MCF 10A (cell line): ENCODE measurements around the gene AKR7A2. TPM values are rescaled to one million over a fixed set of nuclear protein-coding genes. Genes with fewer than 3 reads are reported as not detected.

Experiments used
- BruUV-seq: library from RNA; stranded (reverse); fragments of 400-500 nt; replicated peaks from 2 replicates; lab custom pipeline; 2021; lab: Mats Ljungman, UMichigan
- CTCF ChIA-PET: fragments of 300-600 bp; sonication (Branson Sonifier 250); formaldehyde crosslinking; extraction: SDS; loops from one replicate; lab custom pipeline; 2021; ENCODE audit warnings: antibody characterized with exemption, inconsistent platforms; lab: Yijun Ruan, JAX
- POLR2A ChIA-PET: fragments of 300-600, 350-650 bp; sonication (Branson Sonifier 250); formaldehyde crosslinking; extraction: SDS; loops from one replicate; lab custom pipeline; 2020; ENCODE audit warnings: antibody characterized with exemption, inconsistent platforms; lab: Yijun Ruan, JAX
- DNase-seq: peaks from one replicate; pipeline ENCODE4 v3.0.0-alpha.2; 2018; ENCODE audit not compliant: unreplicated experiment
- H3K27ac Mint-ChIP-seq: one replicate; pipeline ENCODE4 v1.8.0; 2022; ENCODE audit warnings: mild to moderate bottlenecking, low read depth, mixed read lengths; ENCODE audit not compliant: unreplicated experiment
- H3K27me3 Mint-ChIP-seq: one replicate; pipeline ENCODE4 v1.8.0; 2022; ENCODE audit warnings: mixed read lengths; ENCODE audit not compliant: insufficient read depth, unreplicated experiment
- H3K36me3 Mint-ChIP-seq: one replicate; pipeline ENCODE4 v1.8.0; 2022; ENCODE audit warnings: mild to moderate bottlenecking, moderate library complexity, mixed read lengths; ENCODE audit not compliant: insufficient read depth, unreplicated experiment
- H3K4me1 Mint-ChIP-seq: one replicate; pipeline ENCODE4 v1.8.0; 2022; ENCODE audit warnings: mixed read lengths; ENCODE audit not compliant: insufficient read depth, unreplicated experiment
- H3K4me3 Mint-ChIP-seq: one replicate; pipeline ENCODE4 v1.8.0; 2022; ENCODE audit warnings: mild to moderate bottlenecking, moderate library complexity, mixed read lengths; ENCODE audit not compliant: unreplicated experiment
- H3K9me3 Mint-ChIP-seq: one replicate; pipeline ENCODE4 v1.8.0; 2022; ENCODE audit warnings: mixed read lengths; ENCODE audit not compliant: unreplicated experiment
- intact Hi-C: fragments of 100-400 bp; cut with micrococcal nuclease; formaldehyde crosslinking; loops from 2 replicates; pipeline ENCODE4 v1.14.1; 2022
- total RNA-seq: library from RNA; stranded (reverse); gene quantifications from 2 replicates; pipeline ENCODE4 v1.2.3, GENCODE V29; 2022
- TF ChIP-seq, protein P1 (sequence below): fragments of 200-600 bp; IDR thresholded peaks from one replicate; pipeline ENCODE4 v1.8.0; 2022; ENCODE audit warnings: antibody characterized with exemption, mild to moderate bottlenecking; ENCODE audit not compliant: unreplicated experiment

The AKR7A2 gene
- total RNA-seq, 1 experiment from 2014 or later: 28.7 TPM

DNA sequence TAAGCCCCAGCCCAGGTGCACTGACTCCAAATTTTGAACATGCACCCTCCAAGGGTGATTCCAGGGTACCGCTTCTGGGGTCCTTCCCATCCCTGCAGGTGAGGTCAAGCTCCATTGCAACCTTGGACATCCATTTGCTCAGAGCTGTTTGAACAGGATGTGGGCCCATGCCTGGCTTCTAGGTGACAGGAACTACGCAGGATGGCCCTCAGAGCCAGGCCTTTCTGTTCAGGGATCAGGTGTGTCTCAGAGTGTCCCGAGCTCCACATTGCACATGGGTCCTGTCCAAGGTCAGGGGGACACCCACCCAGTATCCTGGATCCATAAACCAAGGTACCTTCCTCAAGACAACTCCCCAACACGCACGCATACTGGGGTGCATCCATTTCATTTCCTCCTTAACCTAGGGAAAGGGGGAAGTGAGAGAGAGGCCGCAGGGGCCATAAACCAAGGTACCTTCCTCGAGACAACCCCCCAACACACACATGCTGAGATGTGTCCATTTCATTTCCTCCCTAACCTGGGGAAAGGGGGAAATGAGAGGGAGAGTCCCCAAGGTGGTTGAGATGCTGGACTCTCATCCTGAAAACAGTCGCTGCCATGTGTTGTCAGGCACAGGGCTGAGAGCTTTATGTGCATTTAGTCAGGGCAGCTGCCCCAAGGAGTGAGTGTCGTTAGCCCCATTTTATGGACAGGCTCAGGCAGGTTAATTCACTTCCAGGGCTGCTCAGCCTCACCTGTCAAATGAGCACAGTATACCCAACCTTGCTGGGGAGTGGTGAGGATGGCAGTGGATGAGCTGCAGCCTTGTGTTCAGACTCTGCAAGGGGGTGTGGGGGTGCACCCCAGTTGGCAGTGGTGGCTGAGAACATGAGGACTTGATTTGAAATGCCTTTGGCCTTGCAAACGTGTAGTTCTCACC, 2.3 kb upstream of the AKR7A2 start:
- ChIA-PET CTCF (interaction anchor here (1.0 kb wide), 1 partner anchor 62 kb away, joined by 4 read pairs; the partner anchor contains the start of gene MRTO4), POLR2A (no interaction called here)
- intact Hi-C loops: loop anchor here (1.0 kb wide), 1 partner anchor 62 kb away; no protein-coding TSS in a partner anchor
- no peak for DNase-seq
- no peaks in the 10 kb centered on the region for H3K27me3 Mint-ChIP-seq
- H3K4me3 Mint-ChIP-seq: peak overlapping the region; percentile 77
- peaks cover 21% of the 10 kb centered on the region for H3K4me1 Mint-ChIP-seq
- BruUV-seq: no TSS peak
- H3K27ac Mint-ChIP-seq: no peak overlapping the region
- peaks cover 12% of the 10 kb centered on the region for H3K36me3 Mint-ChIP-seq
- no peaks in the 10 kb centered on the region for H3K9me3 Mint-ChIP-seq
- TF ChIP-seq, protein P1, sequence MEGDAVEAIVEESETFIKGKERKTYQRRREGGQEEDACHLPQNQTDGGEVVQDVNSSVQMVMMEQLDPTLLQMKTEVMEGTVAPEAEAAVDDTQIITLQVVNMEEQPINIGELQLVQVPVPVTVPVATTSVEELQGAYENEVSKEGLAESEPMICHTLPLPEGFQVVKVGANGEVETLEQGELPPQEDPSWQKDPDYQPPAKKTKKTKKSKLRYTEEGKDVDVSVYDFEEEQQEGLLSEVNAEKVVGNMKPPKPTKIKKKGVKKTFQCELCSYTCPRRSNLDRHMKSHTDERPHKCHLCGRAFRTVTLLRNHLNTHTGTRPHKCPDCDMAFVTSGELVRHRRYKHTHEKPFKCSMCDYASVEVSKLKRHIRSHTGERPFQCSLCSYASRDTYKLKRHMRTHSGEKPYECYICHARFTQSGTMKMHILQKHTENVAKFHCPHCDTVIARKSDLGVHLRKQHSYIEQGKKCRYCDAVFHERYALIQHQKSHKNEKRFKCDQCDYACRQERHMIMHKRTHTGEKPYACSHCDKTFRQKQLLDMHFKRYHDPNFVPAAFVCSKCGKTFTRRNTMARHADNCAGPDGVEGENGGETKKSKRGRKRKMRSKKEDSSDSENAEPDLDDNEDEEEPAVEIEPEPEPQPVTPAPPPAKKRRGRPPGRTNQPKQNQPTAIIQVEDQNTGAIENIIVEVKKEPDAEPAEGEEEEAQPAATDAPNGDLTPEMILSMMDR: no peak

DNA sequence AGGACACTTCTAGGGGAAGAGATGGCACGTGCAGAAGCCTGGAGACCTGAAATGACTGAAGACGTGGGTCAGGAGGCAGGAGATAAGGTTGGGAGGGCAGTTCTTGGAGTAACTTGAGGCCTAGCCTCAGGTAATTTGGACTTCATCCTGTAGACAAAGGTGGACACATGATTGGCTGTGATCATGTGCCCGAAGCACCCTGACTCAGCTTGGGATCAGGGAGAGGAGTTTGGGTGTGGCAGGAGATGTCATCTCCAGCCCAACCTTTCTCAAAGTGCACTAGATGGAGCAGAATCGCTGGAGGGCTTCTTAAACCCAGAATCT, 1.7 kb upstream of the AKR7A2 start:
- ChIA-PET POLR2A (interaction anchor here (3.9 kb wide), 1 partner anchor 62 kb away, joined by 24 read pairs; the partner anchor contains the start of genes EMC1 and MRTO4), CTCF (interaction anchor here (1.0 kb wide), 1 partner anchor 62 kb away, joined by 4 read pairs; the partner anchor contains the start of gene MRTO4)
- intact Hi-C loops: loop anchor here (1.0 kb wide), 1 partner anchor 61 kb away; no protein-coding TSS in a partner anchor
- no peak for DNase-seq
- Mint-ChIP-seq H3K4me3 (peak overlapping the region; percentile 77), H3K36me3 (peaks cover 6% of the 10 kb centered on the region), H3K27ac (peak overlapping the region; percentile 84), H3K27me3 (no peaks in the 10 kb centered on the region), H3K4me1 (peaks cover 27% of the 10 kb centered on the region), H3K9me3 (no peaks in the 10 kb centered on the region)
- BruUV-seq: no TSS peak
- TF ChIP-seq, protein P1: no peak

DNA sequence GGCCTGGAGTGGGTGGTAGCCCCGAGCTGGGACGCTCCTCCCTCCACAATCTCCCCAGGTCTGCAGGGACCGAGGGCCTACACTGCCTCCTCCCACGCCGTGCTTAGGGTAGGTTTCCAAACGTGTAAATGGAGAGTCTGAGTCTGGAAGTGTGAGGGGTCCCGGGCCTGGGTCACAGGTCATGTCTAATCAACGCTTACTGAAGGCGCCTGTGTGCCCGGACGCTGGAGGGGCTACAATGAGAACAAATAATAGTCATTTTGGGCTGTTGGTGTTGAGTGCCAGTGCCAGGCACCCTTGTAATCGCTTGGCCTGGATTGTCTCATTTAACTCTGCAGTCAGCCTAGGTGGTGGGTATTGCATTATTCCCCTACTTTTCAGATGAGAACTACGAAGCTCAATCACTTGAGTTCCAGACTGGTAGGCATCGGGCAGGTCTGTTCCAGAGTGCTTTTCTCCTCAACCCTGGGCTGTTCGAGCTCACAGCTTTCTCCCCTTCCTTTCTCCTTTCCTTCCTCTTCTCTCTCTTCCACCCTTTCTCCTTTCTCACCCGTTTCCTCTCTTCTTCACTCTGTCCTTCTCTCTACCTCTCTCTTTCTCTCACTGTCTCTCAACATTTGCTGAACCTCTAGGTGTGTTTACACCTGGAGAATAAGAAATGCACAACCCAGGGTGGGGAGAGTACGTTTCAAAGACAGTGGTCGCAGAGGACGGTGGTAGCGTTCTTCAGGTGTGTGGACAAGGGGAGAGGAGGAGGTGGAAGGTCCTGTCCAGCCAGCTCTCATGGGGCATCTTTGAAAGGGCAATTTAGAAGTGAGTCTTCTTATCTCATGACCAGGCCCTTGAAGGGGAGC, 1.1 kb upstream of the AKR7A2 start:
- no peaks in the 10 kb centered on the region for H3K36me3 Mint-ChIP-seq
- intact Hi-C loops: loop anchor here (1.0 kb wide), 1 partner anchor 61 kb away; no protein-coding TSS in a partner anchor
- TF ChIP-seq, protein P1: no peak
- H3K4me1 Mint-ChIP-seq: peaks cover 27% of the 10 kb centered on the region
- POLR2A ChIA-PET: interaction anchor here (0.6 to 3.9 kb wide), 11 partner anchors 10 to 330 kb away, joined by 3 to 24 read pairs (median 4); partner anchors contain the start of genes EMC1 and MRTO4
- H3K9me3 Mint-ChIP-seq: no peaks in the 10 kb centered on the region
- no peaks in the 10 kb centered on the region for H3K27me3 Mint-ChIP-seq
- CTCF ChIA-PET: interaction anchor here (1.1 kb wide), 1 partner anchor 341 kb away, joined by 3 read pairs; no protein-coding TSS in a partner anchor
- DNase-seq: no peak
- BruUV-seq: no TSS peak
- H3K27ac Mint-ChIP-seq: peak overlapping the region; percentile 84
- peak overlapping the region; percentile 77 for H3K4me3 Mint-ChIP-seq
